Adrenal gland (tissue), 12 donors: ENCODE data around the gene ZNF827. TPM values are rescaled to one million over a fixed set of nuclear protein-coding genes. Genes with fewer than 3 reads are reported as not detected.

Experiments used
- DNase-seq, 7 donors: peaks; one replicate each; pipeline ENCODE4 v3.0.0-alpha.2; 2019 to 2020
- H3K27ac ChIP-seq, 5 donors: fragments of 200-600 bp; sonication (generic) in 4 of 5; 1 replicate in 3 of 5; 2 replicates in 2 of 5; pipeline versions ENCODE4 v1.5.1 to v1.8.0; 2016 to 2020; ENCODE audit warnings: mild to moderate bottlenecking in 1 of 5
- H3K27me3 ChIP-seq: fragments of 200-600 bp; 2 replicates; pipeline ENCODE4 v1.8.0; 2021
- H3K36me3 ChIP-seq, 2 donors: fragments of 200-600 bp; replicated peaks in 1 of 2; 1 replicate in 1 of 2; 2 replicates in 1 of 2; pipeline versions ENCODE4 v1.5.1 to v1.8.0; 2018 to 2022
- H3K4me1 ChIP-seq, 2 donors: fragments of 200-600 bp; replicated peaks in 1 of 2; 1 replicate in 1 of 2; 2 replicates in 1 of 2; pipeline versions ENCODE4 v1.5.1 to v1.8.0; 2018 to 2021
- H3K4me3 ChIP-seq, 4 donors: fragments of 200-600 bp; sonication (generic) in 3 of 4; one replicate each; pipeline ENCODE4 v1.5.1; 2016 to 2018
- H3K9me3 ChIP-seq, 3 donors: fragments of 200-600 bp; sonication (generic) in 1 of 3; replicated peaks in 1 of 3; 1 replicate in 2 of 3; 2 replicates in 1 of 3; pipeline versions ENCODE4 v1.5.1 to v1.8.0; 2016 to 2021
- POLR2A ChIP-seq, 2 donors: fragments of 450-650 bp; IDR thresholded peaks; one replicate each; pipeline ENCODE4 v1.6.1; 2017; ENCODE audit warnings: antibody characterized with exemption in 2 of 2, mild to moderate bottlenecking in 2 of 2, moderate library complexity in 1 of 2
- WGBS, 4 donors: extraction: QIAGEN DNeasy Blood & Tissue Kit in 2 of 4; methylation state at CpG; one replicate each; pipeline versions ENCODE4 v1.1.5 to v1.1.7; 2013 to 2017; 5-methylcytosine and 5-hydroxymethylcytosine counted together
- intact Hi-C, 2 donors: fragments of 100-400 bp; cut with DNase I; formaldehyde crosslinking; loops; one replicate each; pipeline versions ENCODE4 v1.14.1 to v1.15.0; 2022 to 2023
- polyA plus RNA-seq, 3 donors: library from polyadenylated mRNA; stranded (reverse); fragments of 200-250 nt in 2 of 3; fragments of 350-450 nt in 1 of 3; fragmentation: Illumina TruSeq in 1 of 3; extraction: RNeasy Lipid Tissue Mini Kit (QIAGEN cat#74804) in 1 of 3; gene quantifications; one replicate each; pipeline ENCODE4 v1.2.3, GENCODE V29; 2013 to 2014
- total RNA-seq, 9 donors: library from RNA; depleted of rRNA in 4 of 9; stranded (reverse); fragments of >200 nt in 4 of 9; fragments of 120-200 nt in 1 of 9; fragmentation: NEBNext Ultra II Directional in 1 of 9; extraction: Animal tissue kit (Norgen Biotek cat#: 25700) in 1 of 9; gene quantifications; one replicate each; pipeline versions ENCODE4 v1.1.0 to v1.2.4, GENCODE V29; 2013 to 2023
- TF ChIP-seq, protein P1 (sequence below), 6 experiments: fragments of 450-650 bp in 4 of 6; fragments of 200-600 bp in 2 of 6; sonication (generic) in 1 of 6; IDR thresholded peaks; 1 replicate in 5 of 6; 2 replicates in 1 of 6; pipeline versions ENCODE4 v1.5.1 to v1.8.0; 2016 to 2021; ENCODE audit warnings: antibody characterized with exemption in 6 of 6, mild to moderate bottlenecking in 2 of 6, moderate library complexity in 1 of 6
- donor health status: healthy with polysubstance abuse.
- donor health status: Bipolar disorder and iron deficiency.
- donor health status: DM: yes; HTN: yes; CAD: no.
- donor health status: DM: no; HTN: no; CAD: no.
- donor health status: DM: no; HTN: no; CAD: no.
- donor health status: DM: yes; HTN: yes; CAD: no.

Gene ZNF827
- total and polyA plus RNA-seq, 12 donors: 8.0 to 37.1 (median 22.7) TPM

- H3K9me3 ChIP-seq: no peaks in the 10 kb centered on the region
- intact Hi-C loops: no loop called here
- TF ChIP-seq, protein P1, sequence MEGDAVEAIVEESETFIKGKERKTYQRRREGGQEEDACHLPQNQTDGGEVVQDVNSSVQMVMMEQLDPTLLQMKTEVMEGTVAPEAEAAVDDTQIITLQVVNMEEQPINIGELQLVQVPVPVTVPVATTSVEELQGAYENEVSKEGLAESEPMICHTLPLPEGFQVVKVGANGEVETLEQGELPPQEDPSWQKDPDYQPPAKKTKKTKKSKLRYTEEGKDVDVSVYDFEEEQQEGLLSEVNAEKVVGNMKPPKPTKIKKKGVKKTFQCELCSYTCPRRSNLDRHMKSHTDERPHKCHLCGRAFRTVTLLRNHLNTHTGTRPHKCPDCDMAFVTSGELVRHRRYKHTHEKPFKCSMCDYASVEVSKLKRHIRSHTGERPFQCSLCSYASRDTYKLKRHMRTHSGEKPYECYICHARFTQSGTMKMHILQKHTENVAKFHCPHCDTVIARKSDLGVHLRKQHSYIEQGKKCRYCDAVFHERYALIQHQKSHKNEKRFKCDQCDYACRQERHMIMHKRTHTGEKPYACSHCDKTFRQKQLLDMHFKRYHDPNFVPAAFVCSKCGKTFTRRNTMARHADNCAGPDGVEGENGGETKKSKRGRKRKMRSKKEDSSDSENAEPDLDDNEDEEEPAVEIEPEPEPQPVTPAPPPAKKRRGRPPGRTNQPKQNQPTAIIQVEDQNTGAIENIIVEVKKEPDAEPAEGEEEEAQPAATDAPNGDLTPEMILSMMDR (IDR thresholded peaks at IDR 0.05): no peak
- TF ChIP-seq POLR2A (IDR thresholded peaks at IDR 0.05): no peak
- no peak overlapping the region for H3K4me3 ChIP-seq
- WGBS, 4 donors: 78 to 82% (median 81%) methylated on average over 3 of the region's 3 CpGs
- peak overlapping the region in 1 of 5 donors; percentile 42 for H3K27ac ChIP-seq
- H3K36me3 ChIP-seq: no peaks in the 10 kb centered on the region
- peaks cover 0 to 19% of the 10 kb centered on the region in 2 donors for H3K4me1 ChIP-seq
- no peaks in the 10 kb centered on the region for H3K27me3 ChIP-seq
- no peak for DNase-seq
Observed at GRCh38 chr4:145828802-145829485, 109.7 kb downstream of the ZNF827 start.

DNA sequence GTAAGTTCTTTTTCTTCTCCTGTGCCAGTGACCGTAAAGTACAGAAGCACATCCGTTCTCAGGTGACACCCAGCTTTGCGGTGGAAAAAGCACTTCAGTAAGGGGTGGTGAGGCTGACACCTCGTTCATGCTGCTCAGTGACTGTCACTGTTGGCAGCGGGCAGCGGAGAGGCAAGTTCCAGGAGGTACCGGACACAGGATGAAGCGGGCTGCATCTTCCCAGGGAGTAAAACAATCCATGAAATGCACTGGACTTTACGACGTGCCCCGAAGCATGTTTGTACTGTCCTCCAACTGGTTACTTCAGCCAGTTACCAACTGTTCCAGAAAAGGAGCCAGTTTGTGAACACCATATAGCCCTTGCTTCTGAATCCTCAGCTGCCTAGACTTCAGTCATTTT is 110.7 kb downstream of the ZNF827 start:
- Histone ChIP-seq H3K9me3 (no peaks in the 10 kb centered on the region), H3K36me3 (no peaks in the 10 kb centered on the region), H3K4me1 (peaks cover 0 to 19% of the 10 kb centered on the region in 2 donors), H3K4me3 (no peak overlapping the region), H3K27me3 (no peaks in the 10 kb centered on the region), H3K27ac (no peak overlapping the region)
- intact Hi-C loops: no loop called here
- WGBS, 4 donors: 87 to 98% (median 93%) methylated on average over 11 of the region's 11 CpGs
- TF ChIP-seq POLR2A (IDR thresholded peaks at IDR 0.05): no peak
- TF ChIP-seq, protein P1 (IDR thresholded peaks at IDR 0.05): no peak
- no peak for DNase-seq

DNA sequence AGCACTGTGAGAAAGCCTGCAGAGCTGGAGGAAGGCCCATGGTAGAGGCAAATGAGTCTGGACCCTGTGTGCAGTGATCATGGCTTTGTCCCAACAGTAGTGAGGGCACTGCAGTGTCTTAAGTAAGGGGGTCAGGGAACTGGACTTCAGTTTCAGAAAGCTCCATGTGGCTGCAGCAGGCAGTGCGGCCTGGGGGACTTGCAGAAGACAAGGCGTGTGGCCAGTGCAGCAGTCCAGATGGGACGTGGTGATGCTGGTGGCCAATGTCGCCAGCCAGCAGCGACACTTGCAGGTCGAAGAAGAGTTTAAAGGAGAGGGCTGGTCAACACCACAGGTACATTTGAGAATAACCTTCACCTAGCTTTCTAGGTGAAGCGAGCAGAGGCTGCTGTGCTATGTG is 113.4 kb downstream of the ZNF827 start:
- Histone ChIP-seq H3K4me3 (no peak overlapping the region), H3K27me3 (no peaks in the 10 kb centered on the region), H3K36me3 (no peaks in the 10 kb centered on the region), H3K27ac (no peak overlapping the region), H3K9me3 (no peaks in the 10 kb centered on the region), H3K4me1 (peaks cover 0 to 17% of the 10 kb centered on the region in 2 donors)
- WGBS, 4 donors: 96 to 99% (median 97%) methylated on average over 6 to 7 of the region's 7 CpGs
- no peak for DNase-seq
- TF ChIP-seq POLR2A (IDR thresholded peaks at IDR 0.05): no peak
- TF ChIP-seq, protein P1 (IDR thresholded peaks at IDR 0.05): no peak
- intact Hi-C loops: no loop called here

DNA sequence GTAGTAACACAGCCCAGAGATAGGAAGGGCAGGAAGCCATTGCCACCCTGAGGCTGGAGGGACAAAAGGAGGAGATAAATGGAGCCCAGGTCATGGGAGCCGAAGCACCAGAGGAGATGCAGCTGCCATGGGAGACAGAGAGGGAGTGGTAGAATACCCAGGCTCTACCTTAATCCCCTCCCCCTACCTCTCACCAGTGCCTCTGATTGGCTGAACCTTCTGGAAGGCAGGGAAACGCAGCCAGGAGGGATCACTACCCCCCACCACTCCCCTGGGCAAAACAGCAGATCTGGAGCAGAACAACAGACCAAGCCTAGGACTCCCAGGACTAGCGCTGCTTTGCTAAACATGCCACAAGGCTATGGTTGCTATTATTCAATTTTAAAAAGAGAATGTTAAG is 114.2 kb downstream of the ZNF827 start:
- DNase-seq: no peak
- no peak overlapping the region for H3K4me3 ChIP-seq
- WGBS, 4 donors: 85 to 94% (median 92%) methylated on average over 3 of the region's 3 CpGs
- no peaks in the 10 kb centered on the region for H3K9me3 ChIP-seq
- no peak overlapping the region for H3K27ac ChIP-seq
- H3K27me3 ChIP-seq: no peaks in the 10 kb centered on the region
- peaks cover 0 to 9% of the 10 kb centered on the region in 2 donors for H3K4me1 ChIP-seq
- intact Hi-C loops: no loop called here
- no peak for TF ChIP-seq POLR2A (IDR thresholded peaks at IDR 0.05)
- TF ChIP-seq, protein P1 (IDR thresholded peaks at IDR 0.05): no peak
- no peaks in the 10 kb centered on the region for H3K36me3 ChIP-seq
